Activated naive CD4-positive, alpha-beta T cell treated with anti-CD3 and anti-CD28 coated beads for 36 hours (primary cell): ENCODE data around the gene NEDD4L. TPM values are rescaled to one million over a fixed set of nuclear protein-coding genes. Genes with fewer than 3 reads are reported as not detected.

Source experiments
- CTCF ChIA-PET: fragments of 350-600 bp; sonication (Branson Sonifier 250); formaldehyde crosslinking; loops from one replicate; lab custom pipeline; 2021; ENCODE audit warnings: antibody characterized with exemption; lab: Charles Lee
- DNase-seq: peaks from one replicate; pipeline ENCODE4 v3.0.0-alpha.2; 2020
- H3K27ac Mint-ChIP-seq: one replicate; pipeline ENCODE4 v1.8.0; 2021; ENCODE audit warnings: mild to moderate bottlenecking, mixed read lengths
- H3K27me3 Mint-ChIP-seq: one replicate; pipeline ENCODE4 v1.8.0; 2021; ENCODE audit warnings: low read depth, mixed read lengths
- H3K36me3 Mint-ChIP-seq: one replicate; pipeline ENCODE4 v1.8.0; 2021; ENCODE audit warnings: low read depth, mixed read lengths
- H3K4me1 Mint-ChIP-seq: one replicate; pipeline ENCODE4 v1.8.0; 2021; ENCODE audit warnings: low read depth, mixed read lengths
- H3K4me3 Mint-ChIP-seq: one replicate; pipeline ENCODE4 v1.8.0; 2021; ENCODE audit warnings: mild to moderate bottlenecking, moderate library complexity, mixed read lengths
- H3K9me3 Mint-ChIP-seq: one replicate; pipeline ENCODE4 v1.8.0; 2021; ENCODE audit warnings: mixed read lengths
- intact Hi-C: fragments of 100-400 bp; cut with micrococcal nuclease; formaldehyde crosslinking; loops from one replicate; pipeline ENCODE4 v1.15.1; 2023
- total RNA-seq, 2 experiments: library from RNA; stranded (reverse); gene quantifications; one replicate each; pipeline ENCODE4 v1.2.3, GENCODE V29; 2021

Gene NEDD4L
- total RNA-seq, 2 experiments from 2014 or later: 5.3 to 5.6 TPM

DNA sequence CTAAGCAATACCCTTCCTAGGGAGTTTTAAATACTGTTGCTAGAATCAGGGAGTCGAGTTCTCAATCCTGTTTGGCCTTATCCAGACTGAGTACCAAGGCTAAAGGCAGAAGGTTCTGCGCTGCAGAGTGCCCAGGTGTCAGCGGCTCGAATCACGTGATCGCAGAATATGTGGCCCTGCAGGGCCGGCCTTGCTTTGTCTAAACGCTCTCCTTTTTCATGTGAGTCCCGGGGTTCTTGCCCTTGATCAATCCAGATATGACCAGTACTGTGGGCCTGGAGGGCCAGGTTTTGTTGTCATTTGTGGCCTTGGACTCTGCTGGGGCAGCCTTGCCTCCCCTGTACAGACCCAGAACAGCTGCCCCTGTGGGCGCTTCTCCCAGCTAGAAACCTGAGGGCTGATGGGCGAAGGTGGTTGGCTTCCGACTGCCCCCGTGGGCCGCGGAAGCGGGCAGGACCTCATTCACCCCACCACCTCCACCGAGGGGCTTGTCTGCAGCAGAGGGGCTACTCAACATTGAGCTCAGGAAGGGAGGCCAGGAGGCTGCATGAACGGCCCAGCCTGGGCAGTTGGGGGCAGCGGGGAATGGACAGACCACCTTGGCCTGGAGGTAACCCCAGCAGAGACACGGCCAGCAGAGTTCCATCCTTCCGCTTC is 359.9 kb downstream of the NEDD4L start:
- no peak overlapping the region for H3K27ac Mint-ChIP-seq
- CTCF ChIA-PET: no interaction called here
- DNase-seq: no peak
- H3K9me3 Mint-ChIP-seq: no peaks in the 10 kb centered on the region
- peaks cover 19% of the 10 kb centered on the region for H3K4me1 Mint-ChIP-seq
- no peaks in the 10 kb centered on the region for H3K36me3 Mint-ChIP-seq
- intact Hi-C loops: loop anchor here (5.0 kb wide), 2 partner anchors 268 to 668 kb away; partner anchors contain the start of gene MALT1
- no peaks in the 10 kb centered on the region for H3K27me3 Mint-ChIP-seq
- H3K4me3 Mint-ChIP-seq: no peak overlapping the region

DNA sequence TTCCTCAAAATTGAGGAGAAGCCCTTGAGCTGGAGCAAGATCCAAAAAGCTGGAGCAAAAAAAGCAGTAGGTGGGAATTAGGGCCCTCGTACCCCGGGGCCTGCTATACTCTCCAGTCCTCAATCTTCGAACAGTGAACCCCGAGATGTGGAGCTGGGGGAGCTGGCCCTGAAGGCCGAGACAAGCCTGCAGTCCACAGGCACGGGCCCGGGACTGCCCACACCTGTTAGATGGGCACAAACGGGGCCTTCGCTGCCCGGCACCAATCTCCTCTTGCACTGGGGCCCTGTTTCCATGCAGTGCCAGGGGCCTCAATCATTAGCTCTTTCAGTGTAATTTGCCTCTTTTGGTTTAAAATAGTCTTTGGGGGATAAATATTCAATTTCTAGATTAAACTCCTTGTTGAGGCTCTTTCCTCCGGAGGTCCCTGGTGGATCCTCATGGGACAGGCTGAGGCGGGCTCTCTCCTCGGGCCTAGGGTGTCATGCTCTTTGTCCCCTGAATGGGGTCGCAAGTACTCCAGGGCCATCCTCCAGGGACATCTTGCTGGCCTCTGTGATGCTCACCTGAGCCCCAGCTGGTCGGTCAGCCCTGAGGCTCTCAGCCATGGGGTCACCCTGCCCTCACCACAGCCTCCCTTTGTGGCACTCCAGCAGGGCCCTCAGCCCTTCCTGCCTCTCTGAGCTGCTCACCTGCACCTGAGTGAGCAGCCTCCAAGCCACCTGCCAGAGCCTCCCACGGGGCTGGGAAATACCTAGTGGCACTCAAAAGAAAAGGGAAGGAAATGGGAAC is 361.3 kb downstream of the NEDD4L start:
- no peaks in the 10 kb centered on the region for H3K9me3 Mint-ChIP-seq
- no peak overlapping the region for H3K27ac Mint-ChIP-seq
- peaks cover 14% of the 10 kb centered on the region for H3K4me1 Mint-ChIP-seq
- H3K4me3 Mint-ChIP-seq: no peak overlapping the region
- intact Hi-C loops: no loop called here
- CTCF ChIA-PET: no interaction called here
- DNase-seq: no peak
- no peaks in the 10 kb centered on the region for H3K36me3 Mint-ChIP-seq
- H3K27me3 Mint-ChIP-seq: no peaks in the 10 kb centered on the region

DNA sequence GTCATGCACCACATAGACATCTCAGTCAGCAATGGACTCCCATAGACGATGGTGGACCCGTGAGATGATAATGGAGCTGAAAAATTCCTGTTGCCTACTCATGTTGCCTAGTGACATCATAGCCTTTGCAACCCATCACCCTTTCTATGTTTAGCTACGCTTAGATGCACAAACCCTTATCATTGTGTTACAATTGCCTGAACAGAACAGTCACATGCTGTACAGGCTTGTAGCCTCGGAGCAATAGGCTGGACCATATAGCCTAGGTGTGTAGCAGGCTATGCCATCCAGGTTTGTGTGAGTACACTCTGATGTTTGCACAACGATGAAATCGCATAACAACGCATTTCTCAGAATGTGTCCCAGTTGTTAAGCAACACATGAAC is 363.2 kb downstream of the NEDD4L start:
- DNase-seq: no peak
- Mint-ChIP-seq H3K9me3 (no peaks in the 10 kb centered on the region), H3K36me3 (no peaks in the 10 kb centered on the region), H3K27me3 (no peaks in the 10 kb centered on the region), H3K27ac (no peak overlapping the region), H3K4me1 (no peaks in the 10 kb centered on the region), H3K4me3 (no peak overlapping the region)
- CTCF ChIA-PET: interaction anchor here (0.6 to 1.4 kb wide), 3 partner anchors 86 to 104 kb away, joined by 3 to 4 read pairs (median 3); no protein-coding TSS in a partner anchor
- intact Hi-C loops: no loop called here

DNA sequence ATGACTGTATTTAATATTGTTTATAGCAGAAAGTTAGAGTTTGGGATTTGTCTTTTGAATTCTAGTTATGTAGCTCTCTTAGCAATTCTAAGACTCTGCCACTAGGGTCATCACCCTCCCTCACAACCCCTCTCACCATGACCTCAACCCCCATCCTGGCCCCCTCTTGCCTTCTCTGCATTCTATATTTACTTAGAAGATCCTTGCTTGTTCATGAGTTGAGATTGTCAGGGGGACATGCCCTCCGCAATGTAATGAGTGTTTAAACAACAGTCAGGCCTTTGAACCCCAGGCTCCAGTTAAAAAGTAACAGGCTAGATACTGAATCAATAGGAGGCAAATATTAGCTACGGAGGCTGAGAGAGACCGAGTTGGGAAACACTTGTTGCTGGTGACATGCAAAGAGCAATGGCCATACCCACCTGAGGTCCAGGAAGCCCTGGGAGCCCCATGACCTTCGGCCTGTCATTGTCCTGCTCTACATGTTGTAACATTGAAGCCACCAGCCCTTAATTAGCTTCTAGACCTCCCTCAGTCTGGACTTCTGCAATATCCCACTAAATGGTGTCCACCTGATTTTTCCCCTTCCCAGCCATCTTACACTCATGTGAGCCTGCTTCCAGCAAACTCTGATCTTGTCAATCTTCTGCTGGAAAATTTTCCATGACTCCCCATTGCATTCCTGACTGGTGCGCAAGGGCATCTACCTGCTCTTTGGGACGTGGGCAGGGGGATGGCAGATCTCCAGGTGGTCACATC is 363.8 kb downstream of the NEDD4L start:
- H3K4me1 Mint-ChIP-seq: no peaks in the 10 kb centered on the region
- no peak overlapping the region for H3K27ac Mint-ChIP-seq
- no peaks in the 10 kb centered on the region for H3K27me3 Mint-ChIP-seq
- intact Hi-C loops: no loop called here
- CTCF ChIA-PET: interaction anchor here (1.3 to 1.4 kb wide), 2 partner anchors 85 to 90 kb away, joined by 3 to 4 read pairs; no protein-coding TSS in a partner anchor
- H3K36me3 Mint-ChIP-seq: no peaks in the 10 kb centered on the region
- DNase-seq: no peak
- H3K4me3 Mint-ChIP-seq: no peak overlapping the region
- H3K9me3 Mint-ChIP-seq: no peaks in the 10 kb centered on the region

DNA sequence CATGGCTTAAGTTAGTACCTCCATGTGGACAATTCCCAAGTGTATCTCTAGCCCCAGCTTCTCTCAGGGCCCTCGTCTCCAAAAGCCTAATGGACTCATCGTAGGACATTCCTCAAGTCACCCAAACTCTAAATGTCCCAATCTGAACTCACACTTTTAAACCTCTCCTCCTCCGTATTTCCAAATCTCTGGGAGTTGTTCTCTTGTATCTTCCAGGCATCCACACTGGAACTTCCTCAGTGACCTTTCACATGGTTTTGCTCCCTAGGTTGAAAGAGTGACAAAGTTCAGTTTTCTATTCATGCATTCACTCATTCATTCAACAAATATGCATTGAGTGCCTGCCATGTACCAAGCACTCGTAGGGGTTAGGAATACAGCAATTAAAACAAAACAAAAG is 364.6 kb downstream of the NEDD4L start:
- CTCF ChIA-PET: no interaction called here
- no peak overlapping the region for H3K4me3 Mint-ChIP-seq
- no peaks in the 10 kb centered on the region for H3K27me3 Mint-ChIP-seq
- no peaks in the 10 kb centered on the region for H3K36me3 Mint-ChIP-seq
- H3K9me3 Mint-ChIP-seq: no peaks in the 10 kb centered on the region
- intact Hi-C loops: no loop called here
- DNase-seq: no peak
- no peaks in the 10 kb centered on the region for H3K4me1 Mint-ChIP-seq
- H3K27ac Mint-ChIP-seq: no peak overlapping the region

DNA sequence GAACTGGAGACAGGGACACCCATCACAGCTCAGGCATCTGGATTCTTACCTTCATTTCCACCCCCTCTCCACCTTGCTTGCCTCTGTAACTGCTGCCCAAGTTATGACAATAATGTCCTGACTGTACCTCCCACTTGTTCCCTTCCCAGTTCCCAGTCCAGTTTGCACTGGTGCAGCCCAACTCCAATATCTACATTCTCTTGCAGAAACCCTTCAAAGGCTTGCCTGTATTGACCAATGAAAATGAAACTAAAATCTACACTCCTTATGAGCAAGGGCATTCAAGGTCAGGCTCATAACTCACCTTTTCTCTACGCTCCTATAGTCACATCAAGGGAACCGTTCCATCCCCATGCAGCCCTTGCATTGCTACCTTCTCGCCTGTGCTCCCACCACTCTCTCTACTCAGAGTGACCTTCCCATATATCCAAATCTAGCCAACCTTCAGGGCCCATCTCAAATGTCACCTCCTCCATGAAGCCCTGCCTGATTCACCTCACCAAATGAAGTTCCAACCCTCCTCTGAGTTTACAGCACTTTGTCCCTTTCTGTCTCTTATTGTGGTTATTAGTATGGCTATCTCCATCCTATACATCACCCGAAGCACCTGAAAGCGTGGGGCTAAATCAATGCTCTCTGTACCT is 365.9 kb downstream of the NEDD4L start:
- Mint-ChIP-seq H3K36me3 (no peaks in the 10 kb centered on the region), H3K9me3 (no peaks in the 10 kb centered on the region), H3K27me3 (no peaks in the 10 kb centered on the region), H3K27ac (no peak overlapping the region), H3K4me3 (no peak overlapping the region), H3K4me1 (no peaks in the 10 kb centered on the region)
- intact Hi-C loops: no loop called here
- CTCF ChIA-PET: no interaction called here
- no peak for DNase-seq

DNA sequence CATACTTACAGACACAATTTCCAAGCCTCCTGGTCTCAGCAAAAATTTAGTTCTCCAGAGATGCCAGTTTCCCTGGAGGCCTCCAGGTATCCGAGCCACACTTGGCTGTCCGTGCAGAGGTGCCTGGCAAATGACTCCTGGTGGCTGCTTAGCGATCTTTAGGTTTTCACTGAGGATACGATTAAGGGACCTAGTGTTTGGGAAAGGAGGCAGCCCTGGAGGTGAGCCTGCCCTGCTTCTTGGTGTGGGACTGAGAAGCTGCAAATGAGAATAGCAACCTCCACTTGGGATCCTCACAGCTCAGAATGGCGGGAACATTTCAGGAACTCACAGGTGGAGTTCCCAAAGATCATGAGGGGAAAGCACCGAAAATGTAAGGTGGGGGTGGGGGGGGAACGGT is 367.3 kb downstream of the NEDD4L start:
- intact Hi-C loops: no loop called here
- DNase-seq: no peak
- H3K4me3 Mint-ChIP-seq: no peak overlapping the region
- no peak overlapping the region for H3K27ac Mint-ChIP-seq
- H3K36me3 Mint-ChIP-seq: no peaks in the 10 kb centered on the region
- no peaks in the 10 kb centered on the region for H3K9me3 Mint-ChIP-seq
- H3K27me3 Mint-ChIP-seq: no peaks in the 10 kb centered on the region
- no peaks in the 10 kb centered on the region for H3K4me1 Mint-ChIP-seq
- CTCF ChIA-PET: interaction anchor here (1.7 kb wide), 1 partner anchor 10 kb away, joined by 5 read pairs; no protein-coding TSS in a partner anchor

DNA sequence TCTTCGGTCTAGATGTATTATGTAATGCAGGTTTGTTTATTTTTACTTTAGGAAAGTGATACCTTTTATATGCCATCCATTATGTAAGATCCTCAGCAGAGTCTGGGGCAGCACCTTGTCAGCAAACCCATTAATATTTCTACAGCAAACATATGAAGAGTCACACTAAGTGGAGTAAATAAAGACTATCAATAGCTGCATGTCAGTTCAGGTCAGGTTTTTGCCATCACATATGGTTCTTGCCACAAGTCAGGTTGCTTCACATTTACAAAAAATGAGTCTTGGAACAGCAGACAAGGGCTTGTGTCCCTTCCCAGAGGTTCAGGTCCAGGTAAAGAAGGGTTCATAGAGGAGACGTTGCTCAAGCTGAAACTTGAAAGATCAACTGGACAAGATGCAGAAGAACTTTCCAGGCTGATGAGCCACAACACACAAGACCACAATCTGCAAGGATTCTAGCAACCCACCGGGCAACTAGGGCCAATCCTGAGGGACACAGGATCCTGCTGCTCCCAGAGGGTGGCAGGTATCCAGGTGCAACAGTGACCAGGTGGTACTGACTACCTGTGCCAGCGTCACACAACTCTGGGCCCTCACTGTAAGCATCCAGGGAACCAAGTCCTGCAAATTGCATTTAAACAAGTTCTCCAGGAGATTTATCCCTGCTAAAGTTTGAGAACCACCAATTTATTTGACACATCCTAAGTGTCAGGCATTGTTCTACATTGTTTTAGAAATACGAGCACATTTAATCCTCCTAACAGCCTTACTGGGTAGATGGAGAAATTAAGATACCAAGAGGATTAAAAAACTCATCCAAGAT is 369.0 kb downstream of the NEDD4L start:
- H3K27ac Mint-ChIP-seq: no peak overlapping the region
- intact Hi-C loops: no loop called here
- no peaks in the 10 kb centered on the region for H3K27me3 Mint-ChIP-seq
- H3K4me1 Mint-ChIP-seq: no peaks in the 10 kb centered on the region
- no peaks in the 10 kb centered on the region for H3K36me3 Mint-ChIP-seq
- H3K4me3 Mint-ChIP-seq: no peak overlapping the region
- DNase-seq: no peak
- CTCF ChIA-PET: interaction anchor here (0.6 to 1.7 kb wide), 3 partner anchors 12 to 646 kb away, joined by 3 to 5 read pairs (median 3); no protein-coding TSS in a partner anchor
- H3K9me3 Mint-ChIP-seq: no peaks in the 10 kb centered on the region

DNA sequence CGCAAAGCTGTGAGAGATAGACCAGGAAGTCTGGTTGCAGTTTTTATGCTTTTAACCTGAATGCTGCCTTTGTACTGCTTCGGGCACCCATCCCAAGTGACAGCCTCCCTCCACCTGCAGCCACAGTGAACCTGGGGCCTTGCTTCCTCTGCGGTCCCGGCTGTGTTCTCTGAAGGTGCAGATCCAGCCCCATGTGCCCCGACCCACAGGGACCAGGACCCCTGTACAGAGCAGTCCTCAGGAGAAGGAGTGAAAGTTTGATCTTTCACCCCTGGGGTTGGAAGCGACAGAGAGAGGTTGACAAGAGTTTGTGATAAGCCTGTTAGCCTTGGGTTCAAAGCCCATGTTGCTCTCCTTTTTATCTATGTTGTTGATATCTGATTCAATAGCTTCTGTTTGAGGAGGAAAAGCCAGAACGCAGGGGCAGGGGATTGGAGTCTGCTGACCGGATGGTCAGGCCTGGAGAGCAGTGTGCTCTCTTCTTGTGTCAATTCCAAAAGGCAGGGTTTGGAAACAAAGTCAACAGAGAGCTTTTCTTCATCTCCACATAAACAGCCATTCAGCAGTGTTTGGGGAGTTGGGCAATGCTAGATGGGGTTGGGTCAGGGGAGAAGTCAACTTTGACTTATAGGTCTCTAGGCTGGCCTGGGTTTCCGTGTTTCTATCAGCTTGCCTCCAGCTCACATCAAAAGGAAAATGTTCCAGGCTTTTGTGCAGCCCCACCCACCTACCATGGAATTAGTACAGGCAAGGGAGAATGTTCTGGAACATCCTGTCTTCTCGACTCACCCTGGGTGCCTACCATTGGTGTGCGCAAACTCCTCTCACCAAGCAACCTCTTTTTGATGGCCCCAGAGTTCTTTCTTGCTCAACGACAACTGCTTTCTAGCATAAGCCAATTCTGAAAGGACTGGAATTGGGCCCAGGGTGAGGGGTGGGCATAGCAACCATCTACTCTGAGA is 369.9 kb downstream of the NEDD4L start:
- intact Hi-C loops: no loop called here
- no peaks in the 10 kb centered on the region for H3K4me1 Mint-ChIP-seq
- CTCF ChIA-PET: interaction anchor here (1.1 kb wide), 1 partner anchor 81 kb away, joined by 3 read pairs; no protein-coding TSS in a partner anchor
- no peak overlapping the region for H3K27ac Mint-ChIP-seq
- H3K4me3 Mint-ChIP-seq: no peak overlapping the region
- H3K27me3 Mint-ChIP-seq: no peaks in the 10 kb centered on the region
- no peaks in the 10 kb centered on the region for H3K36me3 Mint-ChIP-seq
- DNase-seq: no peak
- H3K9me3 Mint-ChIP-seq: no peaks in the 10 kb centered on the region

DNA sequence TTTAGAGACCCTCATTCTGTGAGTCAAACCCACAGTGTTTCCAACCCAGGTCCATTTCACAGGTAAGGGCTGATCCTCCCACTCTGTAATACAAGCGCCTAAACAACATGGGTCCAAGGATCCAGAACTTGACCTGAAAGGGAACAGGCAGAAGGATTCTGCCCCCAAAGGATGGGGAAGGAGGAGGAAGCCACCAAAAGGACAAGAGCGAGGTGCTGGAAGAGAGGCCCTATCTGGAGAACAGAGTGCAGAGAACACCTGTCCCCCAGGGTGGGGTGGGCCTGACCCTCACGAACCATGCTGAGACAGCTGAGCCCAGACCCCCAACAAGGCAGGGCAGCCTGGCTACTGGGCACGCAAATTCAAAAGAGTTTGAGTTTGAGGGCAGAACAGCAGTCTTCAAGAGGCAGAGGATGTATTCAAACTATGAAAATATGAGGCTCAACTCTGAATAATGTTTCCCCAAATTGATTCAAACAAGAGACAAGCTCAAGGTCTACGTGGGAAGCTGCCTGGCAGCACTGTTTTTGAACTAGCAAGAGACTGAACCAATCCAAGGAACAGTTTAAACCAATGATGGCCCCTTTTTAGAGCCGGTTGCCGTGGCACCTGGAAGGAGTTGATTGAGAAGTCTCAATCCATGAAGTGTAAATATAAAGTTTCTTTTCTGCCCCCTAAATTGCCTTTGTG is 372.1 kb downstream of the NEDD4L start:
- Mint-ChIP-seq H3K4me3 (no peak overlapping the region), H3K27ac (no peak overlapping the region), H3K4me1 (no peaks in the 10 kb centered on the region), H3K36me3 (no peaks in the 10 kb centered on the region), H3K9me3 (peaks cover 2% of the 10 kb centered on the region), H3K27me3 (no peaks in the 10 kb centered on the region)
- intact Hi-C loops: no loop called here
- CTCF ChIA-PET: no interaction called here
- DNase-seq: no peak
